ENCODE results near the gene OGFR.

The OGFR gene

GRCh38 chr20:62861726-62862336 is 57.2 kb downstream of the OGFR start, which contains the start of gene TCFL5:
Gene TCFL5 (minus strand): TSS chr20:62861822. CDS start chr20:62861670, 152 bp downstream.
- peak within 1 kb of the TSS; percentile 52 to 66 for H3K4me3 ChIP-seq (ENCODE audit: low read depth in 1 of 2, low read length in 1 of 2)
- H3K36me3 ChIP-seq, result peaks cover 5% of the 10 kb centered on the region
- peaks cover 9 to 18% of the 10 kb centered on the region in 2 experiments for H3K4me1 ChIP-seq (ENCODE audit: control insufficient read depth in 1 of 2, insufficient read depth in 1 of 2, low read depth in 1 of 2, low read length in 1 of 2)
- no peaks in the 10 kb centered on the region for H3K9me3 ChIP-seq
- peak within 1 kb of the TSS; percentile 58 for H3K27ac ChIP-seq
- H3K27me3 ChIP-seq, result peaks cover 25% of the 10 kb centered on the region
- TF ChIP-seq, protein P1, sequence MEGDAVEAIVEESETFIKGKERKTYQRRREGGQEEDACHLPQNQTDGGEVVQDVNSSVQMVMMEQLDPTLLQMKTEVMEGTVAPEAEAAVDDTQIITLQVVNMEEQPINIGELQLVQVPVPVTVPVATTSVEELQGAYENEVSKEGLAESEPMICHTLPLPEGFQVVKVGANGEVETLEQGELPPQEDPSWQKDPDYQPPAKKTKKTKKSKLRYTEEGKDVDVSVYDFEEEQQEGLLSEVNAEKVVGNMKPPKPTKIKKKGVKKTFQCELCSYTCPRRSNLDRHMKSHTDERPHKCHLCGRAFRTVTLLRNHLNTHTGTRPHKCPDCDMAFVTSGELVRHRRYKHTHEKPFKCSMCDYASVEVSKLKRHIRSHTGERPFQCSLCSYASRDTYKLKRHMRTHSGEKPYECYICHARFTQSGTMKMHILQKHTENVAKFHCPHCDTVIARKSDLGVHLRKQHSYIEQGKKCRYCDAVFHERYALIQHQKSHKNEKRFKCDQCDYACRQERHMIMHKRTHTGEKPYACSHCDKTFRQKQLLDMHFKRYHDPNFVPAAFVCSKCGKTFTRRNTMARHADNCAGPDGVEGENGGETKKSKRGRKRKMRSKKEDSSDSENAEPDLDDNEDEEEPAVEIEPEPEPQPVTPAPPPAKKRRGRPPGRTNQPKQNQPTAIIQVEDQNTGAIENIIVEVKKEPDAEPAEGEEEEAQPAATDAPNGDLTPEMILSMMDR (IDR thresholded peaks at IDR 0.05), result peak; percentile 36

All from neutrophil (primary cell).